Parathyroid adenoma (tissue), 2 donors: Measurements from ENCODE around the gene IFITM10.

Source experiments
- H2AFZ ChIP-seq: fragments of 300-600 bp; sonication (generic); one replicate; pipeline ENCODE4 v1.7.0; 2017; ENCODE audit warnings: antibody characterized with exemption, mild to moderate bottlenecking
- H3K27ac ChIP-seq: fragments of 300-600 bp; sonication (generic); one replicate; pipeline ENCODE4 v1.7.0; 2017
- H3K27me3 ChIP-seq: fragments of 300-600 bp; sonication (generic); one replicate; pipeline ENCODE4 v1.7.0; 2017; ENCODE audit warnings: low read length; ENCODE audit not compliant: control insufficient read depth, insufficient read depth
- H3K36me3 ChIP-seq: fragments of 300-600 bp; sonication (generic); one replicate; pipeline ENCODE4 v1.7.0; 2017; ENCODE audit warnings: low read length; ENCODE audit not compliant: control insufficient read depth, insufficient read depth
- H3K4me1 ChIP-seq: fragments of 300-600 bp; sonication (generic); one replicate; pipeline ENCODE4 v1.7.0; 2017; ENCODE audit warnings: control low read depth
- H3K4me2 ChIP-seq: fragments of 300-600 bp; sonication (generic); one replicate; pipeline ENCODE4 v1.7.0; 2017; ENCODE audit warnings: low read length
- H3K4me3 ChIP-seq: fragments of 300-600 bp; sonication (generic); one replicate; pipeline ENCODE4 v1.7.0; 2017; ENCODE audit warnings: low read depth, low read length
- H3K79me2 ChIP-seq: fragments of 300-600 bp; sonication (generic); one replicate; pipeline ENCODE4 v1.7.0; 2017; ENCODE audit warnings: control low read depth
- H3K9ac ChIP-seq: fragments of 300-600 bp; sonication (generic); one replicate; pipeline ENCODE4 v1.7.0; 2017; ENCODE audit warnings: mild to moderate bottlenecking
- H3K9me3 ChIP-seq: fragments of 300-600 bp; sonication (generic); one replicate; pipeline ENCODE4 v1.7.0; 2017; ENCODE audit warnings: low read length; ENCODE audit not compliant: control insufficient read depth
- CTCF ChIP-seq: fragments of 300-600 bp; sonication (generic); IDR thresholded peaks from one replicate; pipeline ENCODE4 v1.7.0; 2017; ENCODE audit warnings: antibody characterized with exemption, mild to moderate bottlenecking
- donor health status: primary hyperparathyroidism.

Gene IFITM10

GRCh38 chr11:1777737-1778136 lies 27.3 kb upstream of the IFITM10 start:
- H3K4me3 ChIP-seq = no peak overlapping the region
- H3K79me2 ChIP-seq = no peaks in the 10 kb centered on the region
- no peak overlapping the region for H3K27ac ChIP-seq
- no peak overlapping the region for H3K9ac ChIP-seq
- no peak for TF ChIP-seq CTCF
- H2AFZ ChIP-seq = no peak overlapping the region
- no peaks in the 10 kb centered on the region for H3K27me3 ChIP-seq
- H3K4me2 ChIP-seq = no peak overlapping the region
- no peaks in the 10 kb centered on the region for H3K4me1 ChIP-seq
- H3K9me3 ChIP-seq = no peaks in the 10 kb centered on the region
- no peaks in the 10 kb centered on the region for H3K36me3 ChIP-seq

- TF ChIP-seq CTCF = no peak
- no peaks in the 10 kb centered on the region for H3K79me2 ChIP-seq
- H3K9ac ChIP-seq = no peak overlapping the region
- H3K27ac ChIP-seq = no peak overlapping the region
- H2AFZ ChIP-seq = no peak overlapping the region
- no peak overlapping the region for H3K4me2 ChIP-seq
- no peak overlapping the region for H3K4me3 ChIP-seq
- no peaks in the 10 kb centered on the region for H3K4me1 ChIP-seq
- H3K36me3 ChIP-seq = no peaks in the 10 kb centered on the region
- no peaks in the 10 kb centered on the region for H3K9me3 ChIP-seq
- no peaks in the 10 kb centered on the region for H3K27me3 ChIP-seq
Measured at GRCh38 chr11:1776944-1777715, 26.7 kb upstream of the IFITM10 start.

GRCh38 chr11:1776331-1776851 lies 26.0 kb upstream of the IFITM10 start:
- H2AFZ ChIP-seq = no peak overlapping the region
- no peak for TF ChIP-seq CTCF
- H3K79me2 ChIP-seq = no peaks in the 10 kb centered on the region

GRCh38 chr11:1774886-1775285 lies 24.5 kb upstream of the IFITM10 start:
- H3K27ac ChIP-seq = no peak overlapping the region
- H3K79me2 ChIP-seq = no peaks in the 10 kb centered on the region
- no peak overlapping the region for H3K9ac ChIP-seq
- H3K4me3 ChIP-seq = no peak overlapping the region
- H2AFZ ChIP-seq = no peak overlapping the region
- H3K4me1 ChIP-seq = no peaks in the 10 kb centered on the region
- H3K36me3 ChIP-seq = no peaks in the 10 kb centered on the region
- no peak for TF ChIP-seq CTCF
- H3K4me2 ChIP-seq = no peak overlapping the region
- H3K27me3 ChIP-seq = no peaks in the 10 kb centered on the region
- H3K9me3 ChIP-seq = no peaks in the 10 kb centered on the region

More at GRCh38 chr11:1776331-1776851, 26.0 kb upstream of the IFITM10 start:
- Histone ChIP-seq H3K36me3 (no peaks in the 10 kb centered on the region), H3K4me1 (no peaks in the 10 kb centered on the region), H3K9ac (no peak overlapping the region), H3K27ac (no peak overlapping the region), H3K4me2 (no peak overlapping the region), H3K27me3 (no peaks in the 10 kb centered on the region), H3K4me3 (no peak overlapping the region), H3K9me3 (no peaks in the 10 kb centered on the region)
